ENCODE data around the gene THBD.

DNA sequence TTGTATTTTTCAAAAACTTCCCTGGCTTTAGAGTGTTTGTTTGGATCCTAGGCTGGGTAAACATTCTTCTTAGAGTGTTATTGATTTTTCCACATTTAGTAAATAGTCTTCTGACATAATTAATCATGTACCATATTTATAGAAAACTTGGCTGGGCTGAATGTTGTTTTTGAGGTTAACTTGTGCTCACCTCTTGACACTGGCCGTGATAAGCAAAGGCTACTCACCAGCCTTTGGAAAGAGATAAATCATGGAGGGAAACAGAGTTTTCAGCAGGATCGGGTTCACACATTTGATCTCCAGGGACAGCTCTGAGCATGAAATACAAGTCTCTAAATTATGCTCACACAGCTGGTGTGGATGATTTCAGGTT, 42.9 kb upstream of the THBD start:
- TF ChIP-seq, protein P1, sequence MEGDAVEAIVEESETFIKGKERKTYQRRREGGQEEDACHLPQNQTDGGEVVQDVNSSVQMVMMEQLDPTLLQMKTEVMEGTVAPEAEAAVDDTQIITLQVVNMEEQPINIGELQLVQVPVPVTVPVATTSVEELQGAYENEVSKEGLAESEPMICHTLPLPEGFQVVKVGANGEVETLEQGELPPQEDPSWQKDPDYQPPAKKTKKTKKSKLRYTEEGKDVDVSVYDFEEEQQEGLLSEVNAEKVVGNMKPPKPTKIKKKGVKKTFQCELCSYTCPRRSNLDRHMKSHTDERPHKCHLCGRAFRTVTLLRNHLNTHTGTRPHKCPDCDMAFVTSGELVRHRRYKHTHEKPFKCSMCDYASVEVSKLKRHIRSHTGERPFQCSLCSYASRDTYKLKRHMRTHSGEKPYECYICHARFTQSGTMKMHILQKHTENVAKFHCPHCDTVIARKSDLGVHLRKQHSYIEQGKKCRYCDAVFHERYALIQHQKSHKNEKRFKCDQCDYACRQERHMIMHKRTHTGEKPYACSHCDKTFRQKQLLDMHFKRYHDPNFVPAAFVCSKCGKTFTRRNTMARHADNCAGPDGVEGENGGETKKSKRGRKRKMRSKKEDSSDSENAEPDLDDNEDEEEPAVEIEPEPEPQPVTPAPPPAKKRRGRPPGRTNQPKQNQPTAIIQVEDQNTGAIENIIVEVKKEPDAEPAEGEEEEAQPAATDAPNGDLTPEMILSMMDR (conservative IDR thresholded peaks at IDR 0.05 in 1 of 2, IDR thresholded peaks at IDR 0.05 in 1 of 2; ENCODE audit: low read depth in 1 of 2, low read length in 2 of 2) = no peak
- no peak for TF ChIP-seq EZH2 (IDR thresholded peaks at IDR 0.05; ENCODE audit: low read length, missing control alignments)
